OCI-LY3 (cell line): ENCODE data around the gene QKI.

Experiments
- H2AFZ ChIP-seq: fragments of 200-600, 300-600 bp; shearing (Covaris generic); 2 replicates; pipeline ENCODE4 v1.6.0; 2014; ENCODE audit warnings: antibody characterized with exemption, low read depth, low read length
- H3K27ac ChIP-seq: fragments of 200-600, 300-600 bp; sonication (generic); 2 replicates; pipeline ENCODE4 v1.5.1; 2014; ENCODE audit warnings: mild to moderate bottlenecking, low read length, moderate library complexity, mixed read lengths
- H3K27me3 ChIP-seq: fragments of 200-600, 300-600 bp; sonication (generic); 2 replicates; pipeline ENCODE4 v1.6.1; 2014; ENCODE audit warnings: low read depth, low read length, mixed read lengths
- H3K36me3 ChIP-seq: fragments of 200-600, 300-600 bp; sonication (generic); replicated peaks from 2 replicates; pipeline ENCODE3; 2014; ENCODE audit warnings: low read depth, low read length, mixed read lengths
- H3K4me1 ChIP-seq: fragments of 300-600, 200-600 bp; sonication (generic); 2 replicates; pipeline ENCODE4 v1.6.1; 2014; ENCODE audit warnings: low read length, mixed read lengths
- H3K4me2 ChIP-seq: fragments of 200-600, 300-600 bp; sonication (generic); 2 replicates; pipeline ENCODE4 v1.6.1; 2014; ENCODE audit warnings: low read length, mixed read lengths
- H3K4me3 ChIP-seq: fragments of 300-600, 200-600 bp; sonication (generic); 2 replicates; pipeline ENCODE4 v1.5.1; 2014; ENCODE audit warnings: antibody characterized with exemption, mild to moderate bottlenecking, low read length, moderate library complexity
- H3K79me2 ChIP-seq: fragments of 300-600, 200-600 bp; shearing (Covaris generic); 2 replicates; pipeline ENCODE4 v1.6.1; 2014; ENCODE audit warnings: mild to moderate bottlenecking, low read length, mixed read lengths
- H3K9ac ChIP-seq: fragments of 300-600, 200-600 bp; shearing (Covaris generic); 2 replicates; pipeline ENCODE4 v1.6.0; 2014; ENCODE audit warnings: mild to moderate bottlenecking, low read length, moderate library complexity
- H3K9me3 ChIP-seq: fragments of 200-600, 300-600 bp; shearing (Covaris generic); 2 replicates; pipeline ENCODE4 v1.6.1; 2014; ENCODE audit warnings: low read length, mixed read lengths; ENCODE audit not compliant: insufficient read depth
- H4K20me1 ChIP-seq: fragments of 200-600, 300-600 bp; sonication (generic); 2 replicates; pipeline ENCODE4 v1.6.1; 2016; ENCODE audit warnings: low read length, mixed read lengths; ENCODE audit not compliant: insufficient read depth
- EZH2phosphoT487 ChIP-seq: fragments of 200-600 bp; shearing (Covaris generic); IDR thresholded peaks from 2 replicates; pipeline ENCODE4 v1.6.1; 2018; ENCODE audit warnings: antibody characterized with exemption, mixed run types, low read depth
- TF ChIP-seq, protein P1 (sequence below): fragments of 200-600, 300-600 bp; sonication (generic); IDR thresholded peaks from 2 replicates; pipeline ENCODE4 v1.5.1; 2014; ENCODE audit warnings: antibody characterized with exemption, low read length, low read depth

The QKI gene

GRCh38 chr6:163395122-163395830, 19.2 kb upstream of the QKI start:
- H2AFZ ChIP-seq: no peak overlapping the region
- H3K36me3 ChIP-seq: no peaks in the 10 kb centered on the region
- TF ChIP-seq EZH2phosphoT487: no peak
- TF ChIP-seq, protein P1, sequence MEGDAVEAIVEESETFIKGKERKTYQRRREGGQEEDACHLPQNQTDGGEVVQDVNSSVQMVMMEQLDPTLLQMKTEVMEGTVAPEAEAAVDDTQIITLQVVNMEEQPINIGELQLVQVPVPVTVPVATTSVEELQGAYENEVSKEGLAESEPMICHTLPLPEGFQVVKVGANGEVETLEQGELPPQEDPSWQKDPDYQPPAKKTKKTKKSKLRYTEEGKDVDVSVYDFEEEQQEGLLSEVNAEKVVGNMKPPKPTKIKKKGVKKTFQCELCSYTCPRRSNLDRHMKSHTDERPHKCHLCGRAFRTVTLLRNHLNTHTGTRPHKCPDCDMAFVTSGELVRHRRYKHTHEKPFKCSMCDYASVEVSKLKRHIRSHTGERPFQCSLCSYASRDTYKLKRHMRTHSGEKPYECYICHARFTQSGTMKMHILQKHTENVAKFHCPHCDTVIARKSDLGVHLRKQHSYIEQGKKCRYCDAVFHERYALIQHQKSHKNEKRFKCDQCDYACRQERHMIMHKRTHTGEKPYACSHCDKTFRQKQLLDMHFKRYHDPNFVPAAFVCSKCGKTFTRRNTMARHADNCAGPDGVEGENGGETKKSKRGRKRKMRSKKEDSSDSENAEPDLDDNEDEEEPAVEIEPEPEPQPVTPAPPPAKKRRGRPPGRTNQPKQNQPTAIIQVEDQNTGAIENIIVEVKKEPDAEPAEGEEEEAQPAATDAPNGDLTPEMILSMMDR: no peak
- no peak overlapping the region for H3K4me2 ChIP-seq
- H4K20me1 ChIP-seq: no peaks in the 10 kb centered on the region
- H3K9me3 ChIP-seq: no peaks in the 10 kb centered on the region
- no peaks in the 10 kb centered on the region for H3K79me2 ChIP-seq
- H3K9ac ChIP-seq: no peak overlapping the region
- H3K27ac ChIP-seq: no peak overlapping the region
- no peaks in the 10 kb centered on the region for H3K27me3 ChIP-seq
- H3K4me3 ChIP-seq: no peak overlapping the region
- H3K4me1 ChIP-seq: no peaks in the 10 kb centered on the region

GRCh38 chr6:163395831-163396185, 18.7 kb upstream of the QKI start:
- H4K20me1 ChIP-seq: no peaks in the 10 kb centered on the region
- no peaks in the 10 kb centered on the region for H3K9me3 ChIP-seq
- H3K4me2 ChIP-seq: no peak overlapping the region
- TF ChIP-seq, protein P1: no peak
- TF ChIP-seq EZH2phosphoT487: no peak
- H3K36me3 ChIP-seq: no peaks in the 10 kb centered on the region
- no peaks in the 10 kb centered on the region for H3K4me1 ChIP-seq
- H3K27ac ChIP-seq: no peak overlapping the region
- H3K9ac ChIP-seq: no peak overlapping the region
- H2AFZ ChIP-seq: no peak overlapping the region
- H3K79me2 ChIP-seq: no peaks in the 10 kb centered on the region
- H3K4me3 ChIP-seq: no peak overlapping the region
- no peaks in the 10 kb centered on the region for H3K27me3 ChIP-seq

DNA sequence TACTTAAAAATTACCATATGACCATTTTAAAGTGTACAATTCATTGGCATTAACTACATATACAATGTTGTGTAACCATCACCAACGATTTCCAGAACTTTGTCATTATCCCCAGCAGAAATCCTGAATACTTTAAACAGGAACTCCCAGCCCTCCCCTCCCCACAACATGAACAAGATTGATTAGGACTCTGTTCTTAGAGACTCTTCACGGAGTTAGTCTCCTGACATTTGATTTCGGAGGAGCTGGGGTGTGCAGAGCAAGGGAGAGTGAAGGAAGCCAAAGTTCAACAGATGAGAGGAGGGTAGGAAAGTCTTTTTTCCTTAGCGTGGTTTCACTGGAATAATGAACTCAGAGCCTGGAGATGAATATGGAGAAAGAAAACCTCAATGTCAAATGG, 17.2 kb upstream of the QKI start:
- Histone ChIP-seq H4K20me1 (no peaks in the 10 kb centered on the region), H3K9ac (no peak overlapping the region), H3K4me1 (no peaks in the 10 kb centered on the region), H3K79me2 (no peaks in the 10 kb centered on the region), H3K36me3 (no peaks in the 10 kb centered on the region), H3K9me3 (no peaks in the 10 kb centered on the region), H2AFZ (no peak overlapping the region), H3K4me2 (no peak overlapping the region), H3K27me3 (no peaks in the 10 kb centered on the region), H3K4me3 (no peak overlapping the region), H3K27ac (no peak overlapping the region)
- TF ChIP-seq, protein P1: no peak
- no peak for TF ChIP-seq EZH2phosphoT487

DNA sequence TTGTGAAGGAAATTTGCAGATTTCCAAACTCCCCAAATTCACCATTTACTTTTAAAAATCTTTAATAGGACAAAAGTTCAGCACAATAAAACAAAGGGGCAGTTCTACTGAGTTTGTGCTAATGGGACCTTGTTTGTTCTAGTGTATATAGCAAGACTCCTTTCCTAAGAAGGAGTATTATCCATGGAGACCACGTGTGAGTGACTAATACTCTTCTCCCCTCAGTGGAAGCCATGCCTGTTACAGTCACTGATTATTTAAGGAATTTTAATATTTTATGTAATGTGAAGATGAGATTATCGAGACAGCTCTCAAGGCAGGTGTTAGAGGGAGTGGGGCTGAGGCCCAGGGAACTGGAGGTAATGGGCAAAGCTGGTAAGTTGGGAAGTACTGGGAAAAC, 16.4 kb upstream of the QKI start:
- no peaks in the 10 kb centered on the region for H3K36me3 ChIP-seq
- no peak overlapping the region for H3K27ac ChIP-seq
- H3K79me2 ChIP-seq: no peaks in the 10 kb centered on the region
- no peak overlapping the region for H3K9ac ChIP-seq
- H2AFZ ChIP-seq: no peak overlapping the region
- no peak overlapping the region for H3K4me3 ChIP-seq
- H3K4me2 ChIP-seq: no peak overlapping the region
- TF ChIP-seq EZH2phosphoT487: no peak
- TF ChIP-seq, protein P1: no peak
- H3K9me3 ChIP-seq: no peaks in the 10 kb centered on the region
- H4K20me1 ChIP-seq: no peaks in the 10 kb centered on the region
- no peaks in the 10 kb centered on the region for H3K27me3 ChIP-seq
- H3K4me1 ChIP-seq: no peaks in the 10 kb centered on the region
